RWPE1 (cell line): ENCODE measurements around the gene NR2F2.

Source experiments
- CTCF ChIA-PET: fragments of 350-600 bp; sonication (Branson Sonifier 250); formaldehyde crosslinking; extraction: SDS; loops from one replicate; lab custom pipeline; 2021; lab: Yijun Ruan, JAX
- POLR2A ChIA-PET: fragments of 400-600 bp; formaldehyde crosslinking; extraction: SDS; loops from one replicate; lab custom pipeline; 2020; ENCODE audit warnings: antibody characterized with exemption; ENCODE audit not compliant: low non-redundant PET; lab: Yijun Ruan, JAX
- DNase-seq: peaks from one replicate; pipeline ENCODE4 v3.0.0; 2012; ENCODE audit warnings: low spot score
- H3K27ac ChIP-seq: fragments of 450-650 bp; 2 replicates; pipeline ENCODE4 v1.5.1; 2017
- TF ChIP-seq, protein P1 (sequence below): fragments of 450-650 bp; conservative IDR thresholded peaks from 2 replicates; pipeline ENCODE4 v1.5.1; 2017; ENCODE audit warnings: low read depth, mild to moderate bottlenecking

NR2F2 gene

DNA sequence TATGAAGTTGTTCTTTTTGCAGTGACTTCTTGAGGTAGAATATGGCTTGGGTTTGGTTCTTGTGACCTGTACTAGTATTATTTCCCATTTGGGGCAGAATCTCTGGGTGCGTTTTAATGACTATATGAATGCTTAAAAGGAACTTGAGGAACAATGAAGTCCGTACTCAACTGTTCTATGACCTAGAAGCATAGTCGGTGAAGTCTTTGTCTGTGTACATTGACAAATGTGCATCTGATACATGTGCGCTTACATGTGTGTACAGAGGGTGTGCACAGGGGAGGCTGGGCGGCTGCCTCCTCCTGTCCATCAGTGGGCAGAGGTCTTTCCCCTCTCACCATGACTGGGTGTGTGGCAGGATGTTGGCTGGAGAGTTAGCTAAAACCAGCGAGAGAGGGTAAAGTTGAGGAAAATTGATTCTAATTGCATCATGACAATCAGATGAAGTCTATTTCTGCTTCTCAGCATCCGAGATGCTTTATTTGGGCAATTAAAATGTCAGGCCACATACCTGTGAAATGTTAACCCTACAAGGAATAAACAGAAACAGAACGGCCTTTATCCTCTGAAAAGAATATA lies 1.0 kb upstream of the NR2F2 start:
- CTCF ChIA-PET: interaction anchor here (0.6 kb wide), 1 partner anchor 246 kb away, joined by 3 read pairs; no protein-coding TSS in a partner anchor
- H3K27ac ChIP-seq: peak overlapping the region; percentile 98
- TF ChIP-seq, protein P1, sequence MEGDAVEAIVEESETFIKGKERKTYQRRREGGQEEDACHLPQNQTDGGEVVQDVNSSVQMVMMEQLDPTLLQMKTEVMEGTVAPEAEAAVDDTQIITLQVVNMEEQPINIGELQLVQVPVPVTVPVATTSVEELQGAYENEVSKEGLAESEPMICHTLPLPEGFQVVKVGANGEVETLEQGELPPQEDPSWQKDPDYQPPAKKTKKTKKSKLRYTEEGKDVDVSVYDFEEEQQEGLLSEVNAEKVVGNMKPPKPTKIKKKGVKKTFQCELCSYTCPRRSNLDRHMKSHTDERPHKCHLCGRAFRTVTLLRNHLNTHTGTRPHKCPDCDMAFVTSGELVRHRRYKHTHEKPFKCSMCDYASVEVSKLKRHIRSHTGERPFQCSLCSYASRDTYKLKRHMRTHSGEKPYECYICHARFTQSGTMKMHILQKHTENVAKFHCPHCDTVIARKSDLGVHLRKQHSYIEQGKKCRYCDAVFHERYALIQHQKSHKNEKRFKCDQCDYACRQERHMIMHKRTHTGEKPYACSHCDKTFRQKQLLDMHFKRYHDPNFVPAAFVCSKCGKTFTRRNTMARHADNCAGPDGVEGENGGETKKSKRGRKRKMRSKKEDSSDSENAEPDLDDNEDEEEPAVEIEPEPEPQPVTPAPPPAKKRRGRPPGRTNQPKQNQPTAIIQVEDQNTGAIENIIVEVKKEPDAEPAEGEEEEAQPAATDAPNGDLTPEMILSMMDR: no peak
- POLR2A ChIA-PET: no interaction called here
- no peak for DNase-seq

GRCh38 chr15:96330064-96330449 lies 443 bp upstream of the NR2F2 start:
- H3K27ac ChIP-seq: peak overlapping the region; percentile 98
- peak; percentile 64 for DNase-seq
- TF ChIP-seq, protein P1: no peak
- ChIA-PET CTCF (interaction anchor here (0.6 kb wide), 1 partner anchor 245 kb away, joined by 3 read pairs; no protein-coding TSS in a partner anchor), POLR2A (no interaction called here)

GRCh38 chr15:96331144-96331944 lies 844 bp downstream of the NR2F2 start:
- H3K27ac ChIP-seq: peak overlapping the region; percentile 98
- ChIA-PET CTCF (interaction anchor here (0.6 kb wide), 2 partner anchors 36 to 918 kb away, joined by 3 read pairs; no protein-coding TSS in a partner anchor), POLR2A (interaction anchor here (0.6 to 1.4 kb wide), 3 partner anchors 9 to 1402 kb away, joined by 3 to 8 read pairs (median 5); no protein-coding TSS in a partner anchor)
- no peak for DNase-seq
- TF ChIP-seq, protein P1: no peak

DNA sequence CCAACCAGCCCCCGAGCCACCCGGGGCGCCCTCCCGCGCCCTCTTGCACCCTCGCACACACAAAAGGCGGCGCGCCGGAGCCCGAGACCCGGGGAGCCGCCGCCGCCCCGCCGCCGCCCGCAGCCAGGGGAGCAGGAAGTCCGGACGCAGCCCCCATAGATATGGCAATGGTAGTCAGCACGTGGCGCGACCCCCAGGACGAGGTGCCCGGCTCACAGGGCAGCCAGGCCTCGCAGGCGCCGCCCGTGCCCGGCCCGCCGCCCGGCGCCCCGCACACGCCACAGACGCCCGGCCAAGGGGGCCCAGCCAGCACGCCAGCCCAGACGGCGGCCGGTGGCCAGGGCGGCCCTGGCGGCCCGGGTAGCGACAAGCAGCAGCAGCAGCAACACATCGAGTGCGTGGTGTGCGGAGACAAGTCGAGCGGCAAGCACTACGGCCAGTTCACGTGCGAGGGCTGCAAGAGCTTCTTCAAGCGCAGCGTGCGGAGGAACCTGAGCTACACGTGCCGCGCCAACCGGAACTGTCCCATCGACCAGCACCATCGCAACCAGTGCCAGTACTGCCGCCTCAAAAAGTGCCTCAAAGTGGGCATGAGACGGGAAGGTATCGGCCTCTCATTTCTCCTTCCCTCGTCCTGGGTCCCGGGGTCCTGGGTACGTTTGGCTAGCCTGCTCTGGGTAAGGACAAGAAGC lies 1.6 kb downstream of the NR2F2 start:
- CTCF ChIA-PET: interaction anchor here (0.6 to 0.7 kb wide), 2 partner anchors 36 to 684 kb away, joined by 3 read pairs; no protein-coding TSS in a partner anchor
- TF ChIP-seq, protein P1: no peak
- H3K27ac ChIP-seq: peak overlapping the region; percentile 98
- DNase-seq: no peak
- POLR2A ChIA-PET: interaction anchor here (0.6 to 1.4 kb wide), 2 partner anchors 9 kb away, joined by 8 to 16 read pairs; no protein-coding TSS in a partner anchor

- TF ChIP-seq, protein P1: no peak
- CTCF ChIA-PET: interaction anchor here (0.7 kb wide), 1 partner anchor 684 kb away, joined by 3 read pairs; no protein-coding TSS in a partner anchor
- no peak for DNase-seq
- POLR2A ChIA-PET: interaction anchor here (0.6 kb wide), 1 partner anchor 8 kb away, joined by 16 read pairs; no protein-coding TSS in a partner anchor
- H3K27ac ChIP-seq: peak overlapping the region; percentile 98
Measured at GRCh38 chr15:96332637-96333121, 2.2 kb downstream of the NR2F2 start.
